ENCODE data around the gene SUV39H1. TPM values are rescaled to one million over a fixed set of nuclear protein-coding genes. Genes with fewer than 3 reads are reported as not detected.
A peak's percentile ranks its signal among the peaks of the same experiment; 100 is the strongest.

Gene SUV39H1
- total and polyA plus RNA-seq, 2 experiments from 2014 or later: 2.9 to 5.3 TPM

DNA sequence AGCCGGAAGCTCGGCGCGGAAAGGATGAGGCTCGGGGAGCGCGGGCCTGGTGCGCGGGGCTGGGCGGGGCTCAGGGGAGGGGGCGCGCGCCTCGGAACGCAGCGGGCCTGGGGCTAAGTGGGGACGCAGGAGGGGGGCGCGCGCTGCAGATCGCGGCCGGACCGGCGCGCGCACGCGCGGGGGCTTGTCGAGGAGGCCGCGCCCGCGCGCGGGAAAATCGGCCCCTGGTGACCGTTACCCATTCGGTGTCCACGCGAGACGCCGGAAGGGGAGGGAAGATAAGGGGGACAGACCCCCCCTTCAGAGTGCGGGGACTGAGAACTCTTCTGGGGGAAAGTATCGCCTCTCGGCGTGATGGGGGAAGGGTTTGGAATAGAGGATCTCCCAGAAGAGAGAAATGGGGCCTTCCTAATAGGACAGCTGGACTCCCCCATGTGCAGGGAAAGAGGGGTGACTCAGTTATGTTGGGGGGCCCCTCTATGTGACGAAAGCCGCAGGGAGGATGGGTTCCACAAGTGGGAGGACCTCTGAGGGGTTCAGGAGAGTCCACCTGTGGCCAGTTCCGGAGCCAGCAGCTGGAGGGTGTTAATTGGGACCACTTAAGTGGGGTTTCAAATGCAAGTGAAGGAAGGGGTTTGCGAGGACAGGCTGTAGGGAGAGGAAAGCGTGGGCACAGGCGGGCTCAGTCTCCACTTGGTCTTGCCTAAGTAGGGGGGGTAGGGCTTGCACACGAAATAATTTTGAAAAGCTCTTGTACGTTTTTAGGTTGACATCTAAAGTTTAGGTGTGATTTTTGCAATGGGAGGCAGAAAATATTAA lies 584 bp downstream of the SUV39H1 start:
- Histone ChIP-seq H3K4me2 (peak overlapping the region; percentile 77), H4K20me1 (ENCODE audit: insufficient read depth, poor library complexity, severe bottlenecking) (no peaks in the 10 kb centered on the region), H2AFZ (no peak overlapping the region), H3K9me2 (replicated peaks; ENCODE audit: insufficient read depth) (no peaks in the 10 kb centered on the region), H3K4me1 (ENCODE audit: insufficient read depth) (no peaks in the 10 kb centered on the region), H3K36me3 (replicated peaks; ENCODE audit: insufficient read depth, low read depth) (no peaks in the 10 kb centered on the region), H3K27me3 (no peaks in the 10 kb centered on the region), H3K27ac (no peak overlapping the region), H3K79me2 (no peaks in the 10 kb centered on the region), H3K4me3 (peak overlapping the region; percentile 27), H3K9me3 (ENCODE audit: low read depth) (no peaks in the 10 kb centered on the region)
- TF ChIP-seq EZH2 (IDR thresholded peaks at IDR 0.05; ENCODE audit: borderline replicate concordance) (no peak), EZH2phosphoT487 (IDR thresholded peaks at IDR 0.05; ENCODE audit: low read depth, severe bottlenecking, unreplicated experiment) (no peak)
- TF ChIP-seq, protein P1, sequence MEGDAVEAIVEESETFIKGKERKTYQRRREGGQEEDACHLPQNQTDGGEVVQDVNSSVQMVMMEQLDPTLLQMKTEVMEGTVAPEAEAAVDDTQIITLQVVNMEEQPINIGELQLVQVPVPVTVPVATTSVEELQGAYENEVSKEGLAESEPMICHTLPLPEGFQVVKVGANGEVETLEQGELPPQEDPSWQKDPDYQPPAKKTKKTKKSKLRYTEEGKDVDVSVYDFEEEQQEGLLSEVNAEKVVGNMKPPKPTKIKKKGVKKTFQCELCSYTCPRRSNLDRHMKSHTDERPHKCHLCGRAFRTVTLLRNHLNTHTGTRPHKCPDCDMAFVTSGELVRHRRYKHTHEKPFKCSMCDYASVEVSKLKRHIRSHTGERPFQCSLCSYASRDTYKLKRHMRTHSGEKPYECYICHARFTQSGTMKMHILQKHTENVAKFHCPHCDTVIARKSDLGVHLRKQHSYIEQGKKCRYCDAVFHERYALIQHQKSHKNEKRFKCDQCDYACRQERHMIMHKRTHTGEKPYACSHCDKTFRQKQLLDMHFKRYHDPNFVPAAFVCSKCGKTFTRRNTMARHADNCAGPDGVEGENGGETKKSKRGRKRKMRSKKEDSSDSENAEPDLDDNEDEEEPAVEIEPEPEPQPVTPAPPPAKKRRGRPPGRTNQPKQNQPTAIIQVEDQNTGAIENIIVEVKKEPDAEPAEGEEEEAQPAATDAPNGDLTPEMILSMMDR (IDR thresholded peaks at IDR 0.05; ENCODE audit: poor library complexity): no peak
- 31% methylated on average over 11 of the region's 56 CpGs for WGBS (ENCODE audit: low lambda C conversion rate, missing lambda C conversion rate)
- peak; percentile 42 for DNase-seq (ENCODE audit: low spot score)

DNA sequence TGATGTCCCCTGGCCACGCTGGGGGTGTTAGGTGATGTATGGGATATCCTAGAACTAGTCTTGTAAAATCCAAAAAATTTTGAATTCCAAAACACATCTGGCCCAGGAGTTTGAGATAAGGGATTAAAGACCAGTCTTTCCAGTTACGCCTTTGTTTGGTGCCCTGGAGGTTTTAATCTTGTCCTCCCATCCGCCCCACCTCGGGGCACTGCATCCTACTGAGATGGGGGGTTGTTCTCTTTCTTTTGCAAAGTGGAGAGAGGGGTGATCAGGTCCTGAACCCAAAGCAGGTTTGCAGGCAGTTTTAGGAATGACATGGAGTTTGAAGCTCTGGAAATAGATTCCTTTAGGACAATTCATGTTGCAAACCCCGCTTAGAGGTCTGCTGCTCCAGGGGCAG lies 1.8 kb downstream of the SUV39H1 start:
- no peaks in the 10 kb centered on the region for H3K9me2 ChIP-seq (replicated peaks; ENCODE audit: insufficient read depth)
- H3K9me3 ChIP-seq (ENCODE audit: low read depth): no peaks in the 10 kb centered on the region
- DNase-seq (ENCODE audit: low spot score): no peak
- no peak overlapping the region for H2AFZ ChIP-seq
- H3K79me2 ChIP-seq: no peaks in the 10 kb centered on the region
- H3K4me1 ChIP-seq (ENCODE audit: insufficient read depth): no peaks in the 10 kb centered on the region
- no peak overlapping the region for H3K4me3 ChIP-seq
- WGBS (ENCODE audit: low lambda C conversion rate, missing lambda C conversion rate): 75% methylated on average over 5 of the region's 5 CpGs
- no peak overlapping the region for H3K4me2 ChIP-seq
- no peaks in the 10 kb centered on the region for H3K36me3 ChIP-seq (replicated peaks; ENCODE audit: insufficient read depth, low read depth)
- H3K27ac ChIP-seq: no peak overlapping the region
- no peak for TF ChIP-seq EZH2 (IDR thresholded peaks at IDR 0.05; ENCODE audit: borderline replicate concordance)
- TF ChIP-seq EZH2phosphoT487 (IDR thresholded peaks at IDR 0.05; ENCODE audit: low read depth, severe bottlenecking, unreplicated experiment): no peak
- TF ChIP-seq, protein P1 (IDR thresholded peaks at IDR 0.05; ENCODE audit: poor library complexity): no peak
- no peaks in the 10 kb centered on the region for H4K20me1 ChIP-seq (ENCODE audit: insufficient read depth, poor library complexity, severe bottlenecking)
- H3K27me3 ChIP-seq: no peaks in the 10 kb centered on the region

DNA sequence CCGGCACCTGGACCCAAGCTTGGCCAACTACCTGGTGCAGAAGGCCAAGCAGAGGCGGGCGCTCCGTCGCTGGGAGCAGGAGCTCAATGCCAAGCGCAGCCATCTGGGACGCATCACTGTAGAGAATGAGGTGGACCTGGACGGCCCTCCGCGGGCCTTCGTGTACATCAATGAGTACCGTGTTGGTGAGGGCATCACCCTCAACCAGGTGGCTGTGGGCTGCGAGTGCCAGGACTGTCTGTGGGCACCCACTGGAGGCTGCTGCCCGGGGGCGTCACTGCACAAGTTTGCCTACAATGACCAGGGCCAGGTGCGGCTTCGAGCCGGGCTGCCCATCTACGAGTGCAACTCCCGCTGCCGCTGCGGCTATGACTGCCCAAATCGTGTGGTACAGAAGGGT lies 3.7 kb downstream of the SUV39H1 start:
- Histone ChIP-seq H3K79me2 (no peaks in the 10 kb centered on the region), H3K4me1 (ENCODE audit: insufficient read depth) (no peaks in the 10 kb centered on the region), H2AFZ (no peak overlapping the region), H4K20me1 (ENCODE audit: insufficient read depth, poor library complexity, severe bottlenecking) (no peaks in the 10 kb centered on the region), H3K36me3 (replicated peaks; ENCODE audit: insufficient read depth, low read depth) (no peaks in the 10 kb centered on the region), H3K27ac (no peak overlapping the region), H3K9me2 (replicated peaks; ENCODE audit: insufficient read depth) (no peaks in the 10 kb centered on the region), H3K4me2 (no peak overlapping the region), H3K9me3 (ENCODE audit: low read depth) (no peaks in the 10 kb centered on the region), H3K27me3 (no peaks in the 10 kb centered on the region), H3K4me3 (no peak overlapping the region)
- WGBS (ENCODE audit: low lambda C conversion rate, missing lambda C conversion rate): 97% methylated on average over 23 of the region's 23 CpGs
- TF ChIP-seq EZH2 (IDR thresholded peaks at IDR 0.05; ENCODE audit: borderline replicate concordance) (no peak), EZH2phosphoT487 (IDR thresholded peaks at IDR 0.05; ENCODE audit: low read depth, severe bottlenecking, unreplicated experiment) (no peak)
- TF ChIP-seq, protein P1 (IDR thresholded peaks at IDR 0.05; ENCODE audit: poor library complexity): no peak
- no peak for DNase-seq (ENCODE audit: low spot score)

Data from hepatocyte (in vitro differentiated cells).